ENCODE measurements around the gene STEAP1B.

- no peak for TF ChIP-seq CTCF (IDR thresholded peaks at IDR 0.05; ENCODE audit: insufficient read depth, low read depth, low read length)
- TF ChIP-seq EZH2 (IDR thresholded peaks at IDR 0.05; ENCODE audit: insufficient read depth, low read length), result no peak
These were observed 72.9 kb downstream of the STEAP1B start for GRCh38 chr7:22427104-22427503.

Measured in astrocyte (in vitro differentiated cells and primary cell).